Adipocyte (in vitro differentiated cells): ENCODE results near the gene C15orf61.

Source experiments
- DNase-seq: peaks from one replicate; pipeline ENCODE4 v3.0.0-alpha.2; 2015; ENCODE audit warnings: low read depth
- H3K27me3 ChIP-seq: replicated peaks from 2 replicates; pipeline ENCODE4 v1.7.0; 2013; ENCODE audit warnings: mild to moderate bottlenecking, low read length, moderate library complexity; ENCODE audit not compliant: control insufficient read depth, insufficient read depth
- H3K36me3 ChIP-seq: 2 replicates; pipeline ENCODE4 v1.7.0; 2013; ENCODE audit warnings: low read length, mild to moderate bottlenecking, moderate library complexity; ENCODE audit not compliant: control insufficient read depth, insufficient read depth, severe bottlenecking
- H3K4me1 ChIP-seq: 2 replicates; pipeline ENCODE4 v1.7.0; 2013; ENCODE audit warnings: mild to moderate bottlenecking, low read length, moderate library complexity; ENCODE audit not compliant: control insufficient read depth, insufficient read depth
- H3K4me3 ChIP-seq: 2 replicates; pipeline ENCODE4 v1.7.0; 2013; ENCODE audit warnings: mild to moderate bottlenecking, low read length, moderate library complexity
- H3K9ac ChIP-seq: 2 replicates; pipeline ENCODE4 v1.7.0; 2013; ENCODE audit warnings: mild to moderate bottlenecking, low read length, moderate library complexity
- H3K9me3 ChIP-seq: 2 replicates; pipeline ENCODE4 v1.7.0; 2013; ENCODE audit warnings: mild to moderate bottlenecking, low read length, moderate library complexity; ENCODE audit not compliant: control insufficient read depth

The C15orf61 gene

DNA sequence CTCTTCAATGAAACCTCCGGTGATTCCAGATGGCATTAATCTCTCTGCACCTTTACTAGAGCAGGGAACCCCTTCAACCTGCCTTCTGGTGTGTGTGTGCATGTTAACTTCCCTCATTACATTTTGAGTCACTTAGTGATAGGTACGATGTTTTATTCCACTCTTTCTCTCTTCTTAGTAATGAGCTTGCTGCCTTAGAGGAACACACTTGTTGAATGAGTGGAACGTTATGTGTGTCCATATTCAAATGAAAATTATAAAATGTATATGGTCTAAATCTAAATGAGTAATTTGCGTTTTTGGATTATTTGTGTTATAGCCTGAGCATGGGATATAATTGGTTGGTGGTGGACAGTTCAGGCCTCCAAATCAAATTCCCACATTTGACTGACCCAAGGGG, 33.6 kb downstream of the C15orf61 start:
- H3K9ac ChIP-seq, result no peak overlapping the region
- no peaks in the 10 kb centered on the region for H3K27me3 ChIP-seq
- no peak for DNase-seq
- peaks cover 4% of the 10 kb centered on the region for H3K4me1 ChIP-seq
- no peak overlapping the region for H3K4me3 ChIP-seq
- peaks cover 56% of the 10 kb centered on the region for H3K36me3 ChIP-seq
- H3K9me3 ChIP-seq, result no peaks in the 10 kb centered on the region

DNA sequence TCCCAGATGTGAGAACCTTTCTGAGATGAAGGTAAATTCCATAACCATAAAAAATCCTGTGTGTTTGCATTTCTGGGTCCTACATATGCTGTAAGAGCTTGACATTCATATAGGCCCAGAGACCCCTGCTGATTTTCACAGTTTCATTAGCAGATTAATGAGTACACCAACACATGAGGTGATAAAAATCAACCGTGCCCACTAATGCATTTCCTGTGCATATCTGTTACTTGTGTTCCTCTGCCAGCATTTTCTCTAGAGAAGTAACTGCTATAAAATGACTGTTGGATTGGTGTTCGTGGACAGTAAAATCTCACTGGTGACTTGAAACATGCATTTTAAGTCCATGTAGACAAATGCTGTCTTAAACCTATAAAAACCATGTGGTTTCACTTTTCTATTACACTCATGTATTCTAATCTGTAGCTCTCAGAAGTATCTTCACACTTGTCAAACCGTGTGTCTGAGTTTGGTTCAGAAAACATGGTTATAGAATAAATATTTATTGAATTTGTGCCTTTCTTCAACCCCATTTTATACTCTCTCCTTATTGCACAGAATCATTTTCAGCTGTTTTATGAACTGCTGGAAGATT, 36.1 kb downstream of the C15orf61 start:
- no peaks in the 10 kb centered on the region for H3K9me3 ChIP-seq
- peaks cover 8% of the 10 kb centered on the region for H3K4me1 ChIP-seq
- no peak overlapping the region for H3K9ac ChIP-seq
- H3K36me3 ChIP-seq, result peaks cover 40% of the 10 kb centered on the region
- no peak for DNase-seq
- no peaks in the 10 kb centered on the region for H3K27me3 ChIP-seq
- H3K4me3 ChIP-seq, result no peak overlapping the region

- no peak overlapping the region for H3K4me3 ChIP-seq
- no peaks in the 10 kb centered on the region for H3K9me3 ChIP-seq
- peaks cover 13% of the 10 kb centered on the region for H3K4me1 ChIP-seq
- H3K9ac ChIP-seq, result no peak overlapping the region
- no peak for DNase-seq
- H3K36me3 ChIP-seq, result peaks cover 37% of the 10 kb centered on the region
- H3K27me3 ChIP-seq, result no peaks in the 10 kb centered on the region
Measured at GRCh38 chr15:67558502-67558901, 37.6 kb downstream of the C15orf61 start.

DNA sequence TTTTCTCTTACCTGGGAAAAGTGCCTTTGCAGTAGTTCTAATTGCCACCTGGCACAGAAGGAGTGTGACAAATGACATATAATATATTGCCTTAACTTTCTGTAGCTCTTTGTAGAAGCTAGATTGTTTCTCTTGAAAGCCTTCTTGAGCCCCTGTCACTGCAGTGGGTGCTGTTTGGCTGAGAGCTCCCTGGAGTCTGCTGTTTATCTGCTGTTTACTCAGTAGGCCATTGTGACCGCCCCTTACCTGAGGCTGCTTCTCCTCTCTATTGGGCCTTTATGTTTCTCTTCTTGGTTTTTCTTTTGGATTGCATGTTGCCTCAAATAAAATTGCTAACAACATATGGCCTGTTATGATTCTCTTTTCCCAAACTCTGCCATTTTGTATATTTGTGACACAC, 38.2 kb downstream of the C15orf61 start:
- Histone ChIP-seq H3K36me3 (peaks cover 39% of the 10 kb centered on the region), H3K9me3 (no peaks in the 10 kb centered on the region), H3K4me3 (no peak overlapping the region), H3K4me1 (peaks cover 13% of the 10 kb centered on the region), H3K9ac (no peak overlapping the region), H3K27me3 (no peaks in the 10 kb centered on the region)
- no peak for DNase-seq

GRCh38 chr15:67559576-67559975, 38.6 kb downstream of the C15orf61 start:
- peaks cover 39% of the 10 kb centered on the region for H3K36me3 ChIP-seq
- no peak overlapping the region for H3K9ac ChIP-seq
- no peak for DNase-seq
- no peaks in the 10 kb centered on the region for H3K9me3 ChIP-seq
- H3K4me3 ChIP-seq, result no peak overlapping the region
- H3K27me3 ChIP-seq, result no peaks in the 10 kb centered on the region
- peaks cover 13% of the 10 kb centered on the region for H3K4me1 ChIP-seq

DNA sequence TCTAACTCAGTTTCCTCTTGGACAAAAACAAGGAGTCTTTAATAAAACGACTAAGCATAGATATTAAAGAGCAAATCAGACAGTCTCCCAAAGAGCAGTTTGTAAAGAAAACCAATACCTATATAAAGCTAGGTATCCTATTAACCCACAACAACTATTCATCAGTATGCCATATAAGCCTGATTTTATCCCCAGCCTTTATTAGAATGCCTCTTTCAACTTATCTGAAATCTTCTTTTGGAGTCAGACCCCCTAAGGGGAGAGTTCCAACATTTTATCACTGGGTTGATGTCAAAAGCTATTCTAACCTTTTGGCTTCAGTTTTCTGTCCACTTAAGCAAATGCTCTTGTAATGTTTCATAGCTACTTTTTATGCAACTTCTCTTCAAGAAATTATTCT, 39.4 kb downstream of the C15orf61 start:
- H3K36me3 ChIP-seq, result peaks cover 32% of the 10 kb centered on the region
- no peak overlapping the region for H3K4me3 ChIP-seq
- H3K27me3 ChIP-seq, result no peaks in the 10 kb centered on the region
- H3K9me3 ChIP-seq, result no peaks in the 10 kb centered on the region
- H3K9ac ChIP-seq, result no peak overlapping the region
- peaks cover 13% of the 10 kb centered on the region for H3K4me1 ChIP-seq
- no peak for DNase-seq

GRCh38 chr15:67563092-67563491, 42.2 kb downstream of the C15orf61 start:
- no peak overlapping the region for H3K4me3 ChIP-seq
- H3K9ac ChIP-seq, result no peak overlapping the region
- H3K27me3 ChIP-seq, result no peaks in the 10 kb centered on the region
- H3K36me3 ChIP-seq, result peaks cover 22% of the 10 kb centered on the region
- peaks cover 13% of the 10 kb centered on the region for H3K4me1 ChIP-seq
- no peak for DNase-seq
- no peaks in the 10 kb centered on the region for H3K9me3 ChIP-seq

- no peaks in the 10 kb centered on the region for H3K9me3 ChIP-seq
- no peak overlapping the region for H3K9ac ChIP-seq
- no peaks in the 10 kb centered on the region for H3K27me3 ChIP-seq
- H3K4me1 ChIP-seq, result peaks cover 13% of the 10 kb centered on the region
- H3K36me3 ChIP-seq, result peaks cover 11% of the 10 kb centered on the region
- no peak for DNase-seq
- no peak overlapping the region for H3K4me3 ChIP-seq
Measured at GRCh38 chr15:67564021-67564967, 43.4 kb downstream of the C15orf61 start.

DNA sequence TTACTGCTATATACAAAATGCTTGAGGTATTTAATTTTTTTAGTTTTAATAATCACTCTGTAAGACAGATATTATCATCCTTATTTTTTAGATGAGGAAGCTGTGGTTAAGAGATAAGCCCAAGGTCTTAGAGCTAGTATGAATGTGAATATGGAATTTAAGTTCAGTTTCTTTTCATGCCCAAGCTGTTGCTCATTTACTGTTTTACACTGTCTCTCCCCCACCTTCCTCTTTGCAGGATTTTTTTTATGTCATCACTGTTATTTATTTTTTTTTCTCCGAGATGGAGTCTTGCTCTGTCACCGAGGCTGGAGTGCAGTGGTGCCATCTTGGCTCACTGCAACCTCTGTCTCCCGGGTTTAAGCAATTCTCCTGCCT, 44.0 kb downstream of the C15orf61 start:
- Histone ChIP-seq H3K9ac (no peak overlapping the region), H3K27me3 (no peaks in the 10 kb centered on the region), H3K36me3 (peaks cover 13% of the 10 kb centered on the region), H3K4me1 (peaks cover 13% of the 10 kb centered on the region), H3K4me3 (no peak overlapping the region), H3K9me3 (no peaks in the 10 kb centered on the region)
- DNase-seq, result no peak

GRCh38 chr15:67569668-67570067, 48.7 kb downstream of the C15orf61 start:
- H3K4me3 ChIP-seq, result no peak overlapping the region
- peaks cover 11% of the 10 kb centered on the region for H3K36me3 ChIP-seq
- no peaks in the 10 kb centered on the region for H3K4me1 ChIP-seq
- H3K27me3 ChIP-seq, result no peaks in the 10 kb centered on the region
- H3K9ac ChIP-seq, result no peak overlapping the region
- DNase-seq, result no peak
- H3K9me3 ChIP-seq, result no peaks in the 10 kb centered on the region

DNA sequence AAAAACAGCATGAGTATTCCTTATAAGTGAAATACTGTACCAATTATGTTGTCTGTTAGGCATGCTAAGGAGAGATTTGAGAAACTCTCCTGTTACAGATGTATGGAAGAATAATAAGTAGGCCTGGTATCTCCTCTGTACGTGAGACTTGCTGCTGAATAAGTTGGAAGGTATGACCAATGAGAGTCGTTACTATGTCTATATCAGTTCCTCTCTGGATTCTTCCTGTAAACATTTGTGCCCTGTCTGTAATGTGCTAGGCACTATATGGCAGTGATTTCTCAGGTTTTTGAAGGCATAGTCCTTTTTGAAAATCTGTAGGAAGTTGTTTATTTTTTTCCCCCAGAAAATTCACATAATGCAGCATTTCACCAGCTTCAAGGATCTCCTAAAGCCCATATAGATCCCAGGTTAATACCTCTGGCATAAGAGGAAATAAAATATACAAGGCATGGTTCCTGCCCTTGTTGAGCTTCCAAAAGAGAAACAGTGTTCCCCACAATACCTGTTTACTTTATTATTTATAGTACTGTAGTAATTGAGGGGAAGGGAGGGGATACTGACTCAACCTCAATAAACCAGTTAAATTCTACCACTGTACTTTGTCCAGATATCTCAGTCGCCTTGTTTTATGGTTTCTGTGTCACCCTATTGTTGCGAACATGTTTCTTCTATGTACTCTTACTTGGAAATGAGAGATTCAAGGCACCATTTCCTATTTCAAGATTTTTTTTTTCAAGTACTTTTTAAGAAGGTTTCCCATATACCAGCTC, 50.1 kb downstream of the C15orf61 start:
- Histone ChIP-seq H3K9ac (no peak overlapping the region), H3K27me3 (no peaks in the 10 kb centered on the region), H3K4me1 (no peaks in the 10 kb centered on the region), H3K9me3 (no peaks in the 10 kb centered on the region), H3K36me3 (peaks cover 11% of the 10 kb centered on the region), H3K4me3 (no peak overlapping the region)
- no peak for DNase-seq
